IMR-90 (cell line): ENCODE measurements around the gene IL18BP. TPM values are rescaled to one million over a fixed set of nuclear protein-coding genes. Genes with fewer than 3 reads are reported as not detected.

Experiments
- ATAC-seq: fragments of 200-7000 bp; cut with Tn5 transposase; 2 replicates; pipeline ENCODE4 v1.9.1; 2020; ENCODE audit warnings: low read depth, mild to moderate bottlenecking, moderate library complexity
- BruUV-seq: library from RNA; stranded (reverse); fragments of 400-500 nt; replicated peaks from 2 replicates; lab custom pipeline; 2021; lab: Mats Ljungman, UMichigan
- CTCF ChIA-PET: fragments of 300-600 bp; formaldehyde crosslinking; extraction: SDS; loops from one replicate; lab custom pipeline; 2021; ENCODE audit warnings: antibody characterized with exemption; lab: Yijun Ruan, JAX
- POLR2A ChIA-PET: fragments of 300-600 bp; sonication (Branson Sonifier 250); formaldehyde crosslinking; loops from one replicate; lab custom pipeline; 2022; ENCODE audit warnings: antibody characterized with exemption; ENCODE audit not compliant: unreplicated experiment; lab: Charles Lee
- DNase-seq: peaks from one replicate; pipeline ENCODE4 v3.0.0; 2013
- H2AFZ ChIP-seq: replicated peaks from 2 replicates; pipeline ENCODE3; 2013; ENCODE audit warnings: low read length, mild to moderate bottlenecking; ENCODE audit not compliant: poor library complexity
- H2AK5ac ChIP-seq: 2 replicates; pipeline ENCODE4 v1.6.1; 2013; ENCODE audit warnings: low read depth, low read length, inconsistent platforms
- H2AK9ac ChIP-seq: replicated peaks from 2 replicates; pipeline ENCODE3; 2013; ENCODE audit warnings: mild to moderate bottlenecking, low read depth, low read length, moderate library complexity; ENCODE audit not compliant: poor library complexity
- H2BK120ac ChIP-seq: 2 replicates; pipeline ENCODE4 v1.6.1; 2013; ENCODE audit warnings: low read depth, low read length, inconsistent platforms
- H2BK15ac ChIP-seq: 3 replicates; pipeline ENCODE4 v1.6.1; 2013; ENCODE audit warnings: low read depth, low read length, inconsistent platforms
- H2BK20ac ChIP-seq: 2 replicates; pipeline ENCODE4 v1.6.1; 2013; ENCODE audit warnings: low read depth, mild to moderate bottlenecking, inconsistent platforms, low read length, moderate library complexity
- H2BK5ac ChIP-seq: 2 replicates; pipeline ENCODE4 v1.6.1; 2013; ENCODE audit warnings: mild to moderate bottlenecking, low read depth, low read length, inconsistent platforms; ENCODE audit not compliant: poor library complexity, severe bottlenecking
- H3K14ac ChIP-seq: replicated peaks from 2 replicates; pipeline ENCODE4 v1.6.1; 2013; ENCODE audit warnings: low read depth, low read length, inconsistent platforms
- H3K18ac ChIP-seq: 2 replicates; pipeline ENCODE4 v1.6.1; 2013; ENCODE audit warnings: low read depth, low read length, control low read depth
- H3K23ac ChIP-seq: 2 replicates; pipeline ENCODE4 v1.6.1; 2013; ENCODE audit warnings: low read depth, low read length, inconsistent platforms
- H3K27ac ChIP-seq: 2 replicates; pipeline ENCODE4 v1.5.1; 2013; ENCODE audit warnings: mild to moderate bottlenecking, control low read depth, low read length; ENCODE audit not compliant: insufficient read depth
- H3K27me3 ChIP-seq: 2 replicates; pipeline ENCODE4 v1.6.1; 2013; ENCODE audit warnings: low read length; ENCODE audit not compliant: control insufficient read depth, insufficient read depth
- H3K36me3 ChIP-seq: 2 replicates; pipeline ENCODE4 v1.6.1; 2013; ENCODE audit warnings: low read length, mixed read lengths; ENCODE audit not compliant: control insufficient read depth, insufficient read depth
- H3K4ac ChIP-seq: 2 replicates; pipeline ENCODE4 v1.6.1; 2013; ENCODE audit warnings: low read depth, low read length, inconsistent platforms
- H3K4me1 ChIP-seq: 2 replicates; pipeline ENCODE4 v1.6.1; 2013; ENCODE audit warnings: low read length, mixed read lengths; ENCODE audit not compliant: control insufficient read depth, insufficient read depth
- H3K4me2 ChIP-seq: 2 replicates; pipeline ENCODE4 v1.6.1; 2013; ENCODE audit warnings: low read depth, mild to moderate bottlenecking, control low read depth, low read length, moderate library complexity
- H3K4me3 ChIP-seq: 2 replicates; pipeline ENCODE4 v1.5.1; 2013; ENCODE audit warnings: low read depth, mild to moderate bottlenecking, control low read depth, low read length, moderate library complexity; ENCODE audit not compliant: insufficient read depth
- H3K56ac ChIP-seq: 2 replicates; pipeline ENCODE4 v1.6.1; 2013; ENCODE audit warnings: low read length, inconsistent platforms; ENCODE audit not compliant: insufficient read depth; ENCODE audit errors: extremely low read depth
- H3K79me1 ChIP-seq, 2 experiments: 2 replicates each; pipeline ENCODE4 v1.6.1; 2013; ENCODE audit warnings: low read length in 2 of 2, inconsistent platforms in 1 of 2, low read depth in 1 of 2
- H3K9ac ChIP-seq: 2 replicates; pipeline ENCODE4 v1.6.1; 2013; ENCODE audit warnings: low read depth, low read length, control low read depth
- H3K9me1 ChIP-seq: 2 replicates; pipeline ENCODE4 v1.6.1; 2013; ENCODE audit warnings: low read length, inconsistent platforms; ENCODE audit not compliant: insufficient read depth
- H3K9me3 ChIP-seq: 2 replicates; pipeline ENCODE4 v1.6.1; 2013; ENCODE audit warnings: low read length; ENCODE audit not compliant: control insufficient read depth, insufficient read depth
- H4K20me1 ChIP-seq: 2 replicates; pipeline ENCODE4 v1.6.1; 2013; ENCODE audit warnings: low read length, inconsistent platforms; ENCODE audit not compliant: insufficient read depth
- H4K5ac ChIP-seq: 2 replicates; pipeline ENCODE4 v1.6.1; 2013; ENCODE audit warnings: mild to moderate bottlenecking, low read depth, low read length, control low read depth
- H4K8ac ChIP-seq, 2 experiments: 2 replicates each; pipeline ENCODE4 v1.6.1; 2013; ENCODE audit warnings: low read depth in 2 of 2, low read length in 2 of 2, control low read depth in 1 of 2, inconsistent platforms in 1 of 2
- H4K91ac ChIP-seq: 2 replicates; pipeline ENCODE4 v1.6.1; 2013; ENCODE audit warnings: low read depth, low read length, inconsistent platforms; ENCODE audit not compliant: insufficient read depth
- CEBPB ChIP-seq: IDR thresholded peaks from 2 replicates; pipeline ENCODE4 v1.6.1; 2012; ENCODE audit warnings: low read depth, low read length, improper control_type of control experiment
- CTCF ChIP-seq: conservative IDR thresholded peaks from 2 replicates; pipeline ENCODE4 v1.5.1; 2012; ENCODE audit warnings: mild to moderate bottlenecking, low read depth, low read length, improper control_type of control experiment
- ELK1 ChIP-seq: fragments of 150-350 bp; IDR thresholded peaks from 2 replicates; pipeline ENCODE4 v1.6.1; 2016; ENCODE audit warnings: low read depth, mild to moderate bottlenecking, low read length, moderate library complexity, borderline replicate concordance
- MAFK ChIP-seq: IDR thresholded peaks from 2 replicates; pipeline ENCODE4 v1.6.1; 2012; ENCODE audit warnings: low read depth, low read length, improper control_type of control experiment
- MAZ ChIP-seq: IDR thresholded peaks from 2 replicates; pipeline ENCODE4 v1.6.1; 2012; ENCODE audit warnings: low read depth, mild to moderate bottlenecking, low read length, improper control_type of control experiment, moderate library complexity, borderline replicate concordance
- MXI1 ChIP-seq: IDR thresholded peaks from 2 replicates; pipeline ENCODE4 v1.6.1; 2012; ENCODE audit warnings: low read depth, mild to moderate bottlenecking, low read length, moderate library complexity, borderline replicate concordance
- NFE2L2 ChIP-seq: fragments of 150-350 bp; IDR thresholded peaks from 2 replicates; pipeline ENCODE4 v1.6.1; 2016; ENCODE audit warnings: low read depth, mild to moderate bottlenecking, low read length
- WGBS, 2 experiments: methylation state at CpG; one replicate each; pipeline versions ENCODE4 v1.1.5 to v1.1.7; 2013; ENCODE audit warnings: missing lambda C conversion rate in 2 of 2; ENCODE audit not compliant: insufficient read length in 1 of 2; ENCODE audit errors: extremely low coverage in 2 of 2; 5-methylcytosine and 5-hydroxymethylcytosine counted together
- dilution Hi-C: fragments of 300-500 bp; cut with HindIII; formaldehyde crosslinking; loops from one replicate; pipeline ENCODE4 v1.14.3; 2018; ENCODE audit warnings: low sequenced_read_pairs; ENCODE audit not compliant: unreplicated experiment
- in situ Hi-C: fragments of 300-500 bp; cut with MboI; formaldehyde crosslinking; loops from 3 replicates; pipeline ENCODE4 v1.14.3; 2019; ENCODE audit warnings: low sequenced_read_pairs, inconsistent platforms, mixed read lengths
- intact Hi-C: fragments of 100-400 bp; cut with micrococcal nuclease; formaldehyde crosslinking; loops from 2 replicates; pipeline ENCODE4 v1.10.0; 2022
- polyA plus RNA-seq, 3 experiments: library from polyadenylated mRNA; depleted of rRNA; stranded (reverse); fragments of >200 nt; gene quantifications; 2 replicates each; pipeline ENCODE4 v1.2.3, GENCODE V29; 2012; ENCODE audit warnings: low replicate concordance in 1 of 3
- total RNA-seq: library from RNA; depleted of rRNA; stranded (reverse); fragments of >200 nt; gene quantifications from 2 replicates; pipeline ENCODE4 v1.2.3, GENCODE V29; 2012

Gene IL18BP
- total and polyA plus RNA-seq, 2 of the 4 experiments (the other 2 are of a cell fraction) = 0.90 to 3.2 TPM

GRCh38 chr11:72012897-72013721 lies 14.4 kb downstream of the IL18BP start:
- WGBS, 2 experiments = 82% methylated on average over 30 of the region's 33 CpGs; no CpG with 5 or more reads in 1 of the 2 experiments
- H4K8ac ChIP-seq = no peak overlapping the region
- H3K4me2 ChIP-seq = no peak overlapping the region
- H3K14ac ChIP-seq = no peak overlapping the region
- no peak overlapping the region for H2BK5ac ChIP-seq
- peaks cover 24 to 63% of the 10 kb centered on the region in 2 experiments for H3K79me1 ChIP-seq
- TF ChIP-seq CEBPB (no peak), ELK1 (no peak), NFE2L2 (no peak), MAZ (no peak), MAFK (no peak), CTCF (no peak), MXI1 (no peak)
- no peak for ATAC-seq
- no peak overlapping the region for H2AK9ac ChIP-seq
- no peaks in the 10 kb centered on the region for H3K4me1 ChIP-seq
- intact Hi-C loops = no loop called here
- H2BK120ac ChIP-seq = no peak overlapping the region
- H2BK20ac ChIP-seq = no peak overlapping the region
- H3K4ac ChIP-seq = no peak overlapping the region
- dilution Hi-C loops = no loop called here
- peaks cover 42% of the 10 kb centered on the region for H4K20me1 ChIP-seq
- H4K5ac ChIP-seq = no peak overlapping the region
- BruUV-seq = no TSS peak
- H2AFZ ChIP-seq = no peak overlapping the region
- H3K18ac ChIP-seq = no peak overlapping the region
- H3K4me3 ChIP-seq = no peak overlapping the region
- 0 out of 2 replicates have a peak, but pooled peaks cover 5% of the 10 kb centered on the region for H3K9me1 ChIP-seq
- H3K27ac ChIP-seq = no peak overlapping the region
- no peak overlapping the region for H3K56ac ChIP-seq
- no peaks in the 10 kb centered on the region for H3K27me3 ChIP-seq
- in situ Hi-C loops = no loop called here
- H2AK5ac ChIP-seq = no peak overlapping the region
- H3K9me3 ChIP-seq = no peaks in the 10 kb centered on the region
- peaks cover 96% of the 10 kb centered on the region for H3K36me3 ChIP-seq
- DNase-seq = peak; percentile 17
- no peak overlapping the region for H2BK15ac ChIP-seq
- no peak overlapping the region for H3K23ac ChIP-seq
- ChIA-PET POLR2A (no interaction called here), CTCF (interaction anchor here (0.7 kb wide), 1 partner anchor 79 kb away, joined by 3 read pairs; no protein-coding TSS in a partner anchor)
- H3K9ac ChIP-seq = no peak overlapping the region
- H4K91ac ChIP-seq = no peak overlapping the region
